HG03097 (cell line): ENCODE results near the gene NUMA1.

Experiments
- ATAC-seq: cut with Tn5 transposase; IDR thresholded peaks from one replicate; pipeline ENCODE4 v1.9.1; 2021; ENCODE audit not compliant: unreplicated experiment, low FRiP score

NUMA1 gene

GRCh38 chr11:71979094-71979493 is 101.2 kb downstream of the NUMA1 start:
- ATAC-seq: no peak

DNA sequence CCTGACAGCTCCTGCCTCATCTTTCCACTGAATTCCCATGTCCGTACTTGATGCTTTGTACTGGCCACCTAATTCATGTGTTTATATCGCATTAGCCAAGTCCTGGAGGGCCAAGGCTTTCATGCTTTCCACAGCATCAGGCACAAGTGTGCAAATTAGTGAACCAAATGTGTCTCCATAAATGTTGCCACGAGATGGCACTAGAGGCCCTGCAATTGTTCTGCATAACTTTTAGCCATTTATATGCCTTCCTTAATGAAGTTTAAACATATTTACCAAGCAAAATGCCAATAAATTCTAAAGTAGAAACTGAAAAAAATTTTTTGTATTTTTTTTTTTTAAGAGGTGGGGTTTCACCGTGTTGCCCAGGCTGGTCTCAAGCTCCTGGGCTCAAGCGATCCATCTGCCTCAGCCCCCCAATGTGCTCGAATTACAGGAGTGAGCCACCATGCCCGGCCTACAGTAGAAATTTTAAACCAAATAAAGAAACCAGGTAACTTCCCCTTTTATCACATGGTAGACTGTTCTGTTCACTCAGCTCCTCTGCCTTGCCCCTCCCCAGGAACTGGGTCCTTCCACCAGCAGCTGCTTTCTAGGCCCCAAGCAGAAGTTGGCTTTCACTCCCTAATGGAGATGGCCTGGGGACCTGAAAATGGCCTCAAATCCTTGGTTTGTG is 102.5 kb downstream of the NUMA1 start:
- no peak for ATAC-seq

DNA sequence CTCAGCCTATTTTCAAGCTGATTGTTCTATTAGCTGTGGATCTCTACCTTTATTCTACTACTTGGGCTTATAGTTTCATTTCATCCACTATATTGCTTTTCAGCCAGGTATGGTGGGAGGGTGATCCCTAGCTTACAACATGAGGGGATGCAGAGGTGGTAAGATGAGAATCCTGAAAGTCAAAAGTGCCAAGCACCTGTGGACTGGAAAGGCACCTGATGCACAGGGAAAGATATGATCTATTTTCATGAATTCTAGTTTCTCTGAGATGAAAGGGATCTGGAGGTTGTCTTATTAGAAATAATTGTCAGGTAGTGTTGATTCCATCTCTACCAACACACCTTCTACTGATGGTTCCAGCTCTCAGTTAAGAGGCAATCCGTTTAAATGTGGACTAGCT is 103.3 kb downstream of the NUMA1 start:
- ATAC-seq: no peak

- ATAC-seq: no peak
These were observed 103.8 kb downstream of the NUMA1 start for GRCh38 chr11:71976551-71976950.

DNA sequence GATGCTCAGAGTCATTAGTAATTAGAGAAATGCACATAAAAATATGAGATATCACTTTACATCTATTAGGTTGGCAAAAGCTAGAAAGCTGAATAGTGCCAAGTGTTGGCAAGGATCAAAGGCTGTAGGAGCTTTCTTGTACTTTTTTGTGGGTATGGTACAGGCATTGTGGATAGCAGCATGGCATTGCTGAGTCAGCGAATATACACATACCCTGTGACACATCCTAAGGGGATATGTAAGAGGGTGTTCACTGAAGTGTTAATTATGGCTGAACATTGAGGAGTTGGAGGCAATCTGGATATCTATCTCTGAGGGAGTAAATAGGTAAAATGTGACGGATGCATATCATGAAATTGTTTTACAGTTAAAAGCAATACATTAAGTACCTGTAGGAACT is 108.7 kb downstream of the NUMA1 start:
- ATAC-seq: no peak

GRCh38 chr11:71964641-71965040 is 115.7 kb downstream of the NUMA1 start:
- no peak for ATAC-seq

- no peak for ATAC-seq
These were observed 116.9 kb downstream of the NUMA1 start for GRCh38 chr11:71963468-71963867.

GRCh38 chr11:71962428-71963038 is 117.8 kb downstream of the NUMA1 start:
- ATAC-seq: peak; percentile 66

DNA sequence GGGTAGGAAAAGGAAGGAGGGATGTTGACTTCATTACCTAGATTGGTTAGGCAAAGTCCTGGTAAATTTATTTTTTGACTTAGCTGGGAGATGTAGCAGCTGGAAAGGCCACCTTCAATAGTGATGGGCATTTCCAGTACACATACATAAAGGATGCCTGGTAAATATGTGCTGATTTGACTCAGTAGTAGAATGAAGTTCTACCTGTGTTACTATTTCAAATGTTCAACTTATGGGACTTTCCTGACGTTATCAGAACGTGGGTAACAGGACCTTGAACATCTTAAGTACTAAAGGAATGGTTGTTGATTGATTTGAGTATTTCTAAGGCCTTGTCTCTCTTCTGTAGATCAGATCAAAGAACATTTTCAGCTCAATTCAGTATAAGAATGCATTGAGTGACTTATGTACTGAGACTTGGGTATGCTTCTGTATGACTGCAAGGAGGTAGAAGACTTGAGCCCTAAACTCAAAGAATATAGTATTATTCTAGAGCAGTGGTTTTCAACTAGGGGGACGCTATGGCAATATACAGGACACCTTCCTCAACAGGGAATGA is 124.4 kb downstream of the NUMA1 start:
- ATAC-seq: no peak
